HG03575 (cell line): ENCODE data around the gene TSPAN18.

ENCODE experiments used
- ATAC-seq: cut with Tn5 transposase; IDR thresholded peaks from one replicate; pipeline ENCODE4 v1.9.1; 2021; ENCODE audit not compliant: unreplicated experiment, insufficient number of reproducible peaks, low FRiP score; ENCODE audit errors: extremely low read depth

The TSPAN18 gene

GRCh38 chr11:44914105-44914504 is 187.3 kb downstream of the TSPAN18 start:
- no peak for ATAC-seq

GRCh38 chr11:44915004-44915403 is 188.2 kb downstream of the TSPAN18 start:
- ATAC-seq, result no peak

- no peak for ATAC-seq
Measured at GRCh38 chr11:44915621-44916020, 188.9 kb downstream of the TSPAN18 start.

GRCh38 chr11:44916331-44916730 is 189.6 kb downstream of the TSPAN18 start:
- ATAC-seq, result no peak

GRCh38 chr11:44916801-44917385 is 190.1 kb downstream of the TSPAN18 start:
- no peak for ATAC-seq

- ATAC-seq, result no peak
Measured at GRCh38 chr11:44917741-44918140, 191.0 kb downstream of the TSPAN18 start.

GRCh38 chr11:44920451-44920850 is 193.7 kb downstream of the TSPAN18 start:
- ATAC-seq, result no peak

GRCh38 chr11:44923115-44923514 is 196.4 kb downstream of the TSPAN18 start:
- ATAC-seq, result no peak

GRCh38 chr11:44923806-44924205 is 197.0 kb downstream of the TSPAN18 start:
- ATAC-seq, result no peak

- ATAC-seq, result no peak
Measured at GRCh38 chr11:44926036-44926435, 199.3 kb downstream of the TSPAN18 start.

GRCh38 chr11:44927174-44927661 is 200.5 kb downstream of the TSPAN18 start:
- ATAC-seq, result no peak

- ATAC-seq, result no peak
Measured at GRCh38 chr11:44928144-44928543, 201.4 kb downstream of the TSPAN18 start.

- ATAC-seq, result no peak
Measured at GRCh38 chr11:44928816-44929215, 202.1 kb downstream of the TSPAN18 start.

- no peak for ATAC-seq
Measured at GRCh38 chr11:44930588-44931302, 204.0 kb downstream of the TSPAN18 start.

- ATAC-seq, result no peak
Measured at GRCh38 chr11:44931466-44931865, 204.7 kb downstream of the TSPAN18 start.

- ATAC-seq, result no peak
Measured at GRCh38 chr11:44934110-44934509, 207.3 kb downstream of the TSPAN18 start.

- no peak for ATAC-seq
Measured at GRCh38 chr11:44934735-44935250, 208.0 kb downstream of the TSPAN18 start.

GRCh38 chr11:44936525-44936924 is 209.8 kb downstream of the TSPAN18 start:
- ATAC-seq, result no peak

GRCh38 chr11:44936951-44937543 is 210.3 kb downstream of the TSPAN18 start:
- ATAC-seq, result no peak

- no peak for ATAC-seq
Measured at GRCh38 chr11:44938066-44938691, 211.4 kb downstream of the TSPAN18 start.
